ENCODE results near the gene ARTN. TPM values are rescaled to one million over a fixed set of nuclear protein-coding genes. Genes with fewer than 3 reads are reported as not detected.

ARTN gene
- total and polyA plus RNA-seq, 9 of the 15 experiments (the other 6 are each of a cell fraction or from before 2014, with no cell fraction given): 0.06 to 0.38 TPM; not detected in 7

GRCh38 chr1:43980255-43981134, 46.9 kb downstream of the ARTN start (continued):
- TF ChIP-seq GTF2A2 (tag; IDR thresholded peaks at IDR 0.05) (no peak), SPI1 (IDR thresholded peaks at IDR 0.05; ENCODE audit: borderline replicate concordance, low read depth, low read length) (0 out of 2 replicates have a peak, but pooled peaks have one; percentile 2), CBX2 (IDR thresholded peaks at IDR 0.05; ENCODE audit: insufficient read depth, low read length, poor library complexity, severe bottlenecking) (no peak), RBM22 (IDR thresholded peaks at IDR 0.05; ENCODE audit: low read depth, low read length, poor library complexity, severe bottlenecking) (no peak), STAT5A (IDR thresholded peaks at IDR 0.05; ENCODE audit: borderline replicate concordance, low read length) (peak; percentile 10; the same call in 1 of the 2 replicates), RBBP5 (IDR thresholded peaks at IDR 0.05; ENCODE audit: borderline replicate concordance, insufficient read depth, low read length, poor library complexity, severe bottlenecking) (peak; percentile 5), CEBPG (CRISPR knock-in tag; IDR thresholded peaks at IDR 0.05) (peak; percentile 69), CEBPG (tag; conservative IDR thresholded peaks at IDR 0.05 in 1 of 2, IDR thresholded peaks at IDR 0.05 in 1 of 2) (peak; percentile 52 to 66; a peak in 3 of 4 replicates), POLR2A (conservative IDR thresholded peaks at IDR 0.05) (0 out of 2 replicates have a peak, but pooled peaks have one; percentile 27), IRF9 (tag; IDR thresholded peaks at IDR 0.05) (peak; percentile 55; the same call in 1 of the 2 replicates), TRIM28 (IDR thresholded peaks at IDR 0.05) (no peak), POLR2B (IDR thresholded peaks at IDR 0.05; ENCODE audit: low read depth, partially characterized antibody) (peak; percentile 49), MTA1 (IDR thresholded peaks at IDR 0.05; ENCODE audit: borderline replicate concordance) (no peak), SIN3A (IDR thresholded peaks at IDR 0.05; ENCODE audit: borderline replicate concordance in 2 of 2, control insufficient read depth in 1 of 2, low read depth in 2 of 2, low read length in 2 of 2) (peak in 1 of 2 experiments; percentile 46; a peak in 1 of 4 replicates), TRIM24 (IDR thresholded peaks at IDR 0.05) (0 out of 4 replicates have a peak, but pooled peaks of 1 of the 2 experiments have one; percentile 27)
- TF ChIP-seq, protein P1, sequence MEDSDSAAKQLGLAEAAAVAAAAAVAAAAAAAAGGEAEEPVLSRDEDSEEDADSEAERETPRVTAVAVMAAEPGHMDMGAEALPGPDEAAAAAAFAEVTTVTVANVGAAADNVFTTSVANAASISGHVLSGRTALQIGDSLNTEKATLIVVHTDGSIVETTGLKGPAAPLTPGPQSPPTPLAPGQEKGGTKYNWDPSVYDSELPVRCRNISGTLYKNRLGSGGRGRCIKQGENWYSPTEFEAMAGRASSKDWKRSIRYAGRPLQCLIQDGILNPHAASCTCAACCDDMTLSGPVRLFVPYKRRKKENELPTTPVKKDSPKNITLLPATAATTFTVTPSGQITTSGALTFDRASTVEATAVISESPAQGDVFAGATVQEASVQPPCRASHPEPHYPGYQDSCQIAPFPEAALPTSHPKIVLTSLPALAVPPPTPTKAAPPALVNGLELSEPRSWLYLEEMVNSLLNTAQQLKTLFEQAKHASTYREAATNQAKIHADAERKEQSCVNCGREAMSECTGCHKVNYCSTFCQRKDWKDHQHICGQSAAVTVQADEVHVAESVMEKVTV (CRISPR knock-in tag; IDR thresholded peaks at IDR 0.05): no peak
- TF ChIP-seq, protein P2, sequence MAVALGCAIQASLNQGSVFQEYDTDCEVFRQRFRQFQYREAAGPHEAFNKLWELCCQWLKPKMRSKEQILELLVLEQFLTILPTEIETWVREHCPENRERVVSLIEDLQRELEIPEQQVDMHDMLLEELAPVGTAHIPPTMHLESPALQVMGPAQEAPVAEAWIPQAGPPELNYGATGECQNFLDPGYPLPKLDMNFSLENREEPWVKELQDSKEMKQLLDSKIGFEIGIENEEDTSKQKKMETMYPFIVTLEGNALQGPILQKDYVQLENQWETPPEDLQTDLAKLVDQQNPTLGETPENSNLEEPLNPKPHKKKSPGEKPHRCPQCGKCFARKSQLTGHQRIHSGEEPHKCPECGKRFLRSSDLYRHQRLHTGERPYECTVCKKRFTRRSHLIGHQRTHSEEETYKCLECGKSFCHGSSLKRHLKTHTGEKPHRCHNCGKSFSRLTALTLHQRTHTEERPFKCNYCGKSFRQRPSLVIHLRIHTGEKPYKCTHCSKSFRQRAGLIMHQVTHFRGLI (CRISPR knock-in tag; IDR thresholded peaks at IDR 0.05): no peak

All from K562 (cell line).